ENCODE data around the gene FOXK2. TPM values are rescaled to one million over a fixed set of nuclear protein-coding genes. Genes with fewer than 3 reads are reported as not detected.

Gene FOXK2
- total and polyA plus RNA-seq, 2 of the 8 experiments (the other 6 are each of a cell fraction or from before 2014, with no cell fraction given) = 34.7 to 64.9 TPM

GRCh38 chr17:82565551-82565950, 46.0 kb downstream of the FOXK2 start:
- Histone ChIP-seq H3K18ac (ENCODE audit: extremely low read depth, low read length) (no peak overlapping the region), H3K9ac (replicated peaks in 1 of 4; ENCODE audit: extremely low read depth in 1 of 4, low read depth in 3 of 4, low read length in 3 of 4) (no peak overlapping the region), H3K23me2 (ENCODE audit: low read depth, low read length) (no peaks in the 10 kb centered on the region), H4K91ac (replicated peaks; ENCODE audit: insufficient read length, low read length) (no peak overlapping the region), H4K20me1 (replicated peaks in 1 of 2; ENCODE audit: control insufficient read depth in 1 of 2, insufficient read depth in 2 of 2, low read length in 2 of 2) (peaks cover 16 to 42% of the 10 kb centered on the region in 2 experiments), H3K27ac (ENCODE audit: low read depth, low read length) (no peak overlapping the region), H3K23ac (ENCODE audit: insufficient read length) (no peak overlapping the region), H2AK5ac (ENCODE audit: low read depth, low read length) (no peak overlapping the region), H2BK12ac (ENCODE audit: low read depth, low read length) (no peak overlapping the region), H3K79me2 (ENCODE audit: control insufficient read depth in 1 of 2, insufficient read depth in 2 of 2, low read length in 2 of 2) (peaks cover 4 to 73% of the 10 kb centered on the region in 2 experiments; a peak in 3 of 4 replicates), H2BK20ac (ENCODE audit: low read length) (no peak overlapping the region), H3K4ac (replicated peaks; ENCODE audit: insufficient read length, low read depth, low read length) (no peak overlapping the region), H2AFZ (ENCODE audit: low read length) (no peak overlapping the region), H3K14ac (ENCODE audit: insufficient read length) (no peak overlapping the region), H2BK15ac (ENCODE audit: low read length) (no peak overlapping the region), H4K8ac (ENCODE audit: extremely low read depth, insufficient read depth, low read length) (no peak overlapping the region), H2BK120ac (replicated peaks; ENCODE audit: low read depth, low read length) (no peak overlapping the region), H3K56ac (replicated peaks; ENCODE audit: insufficient read length, low read depth, low read length) (no peak overlapping the region), H3K4me2 (ENCODE audit: insufficient read depth in 1 of 2, low read depth in 2 of 2, low read length in 2 of 2) (no peak overlapping the region), H3K27me3 (replicated peaks in 1 of 4; ENCODE audit: control insufficient read depth in 3 of 4, extremely low read depth in 1 of 4, insufficient read depth in 3 of 4, low read length in 3 of 4) (no peaks in the 10 kb centered on the region), H3K9me3 (ENCODE audit: insufficient read depth in 2 of 2, low read depth in 1 of 2, low read length in 1 of 2) (no peaks in the 10 kb centered on the region), H3K4me3 (ENCODE audit: extremely low read depth in 1 of 4, insufficient read depth in 2 of 4, low read depth in 3 of 4, low read length in 4 of 4) (no peak overlapping the region), H4K5ac (ENCODE audit: insufficient read length, low read depth, low read length) (no peak overlapping the region), H3K36me3 (ENCODE audit: control insufficient read depth in 2 of 4, insufficient read depth in 4 of 4, low read length in 3 of 4) (peaks cover 2 to 38% (median 12%) of the 10 kb centered on the region in 4 experiments; a peak in 4 of 8 replicates), H2BK5ac (ENCODE audit: low read depth, low read length) (no peak overlapping the region), H3K4me1 (replicated peaks in 1 of 4; ENCODE audit: control insufficient read depth in 3 of 4, insufficient read depth in 4 of 4, low read length in 3 of 4) (peaks cover 0 to 7% (median 5%) of the 10 kb centered on the region in 4 experiments; a peak in 6 of 7 replicates), H3K79me1 (ENCODE audit: low read depth, low read length) (peaks cover 30% of the 10 kb centered on the region)
- POLR2A ChIA-PET (ENCODE audit: partially characterized antibody) = no interaction called here
- CTCF ChIA-PET (ENCODE audit: partially characterized antibody) = interaction anchor here (5.2 kb wide), 1 partner anchor 11 kb away, joined by 26 read pairs; no protein-coding TSS in a partner anchor
- TF ChIP-seq RNF2 (IDR thresholded peaks at IDR 0.05; ENCODE audit: borderline replicate concordance, low read depth, low read length, missing control alignments, poor library complexity, severe bottlenecking) (no peak), TAF1 (IDR thresholded peaks at IDR 0.05; ENCODE audit: low read depth, low read length) (no peak), RBBP5 (IDR thresholded peaks at IDR 0.05; ENCODE audit: borderline replicate concordance, low read depth, low read length) (no peak), EP300 (IDR thresholded peaks at IDR 0.05; ENCODE audit: borderline replicate concordance in 1 of 2, low read depth in 2 of 2, low read length in 2 of 2) (no peak)
- no peak for FAIRE-seq
- no peak for DNase-seq (ENCODE audit: low read depth in 1 of 2, low spot score in 2 of 2)
- 89% methylated on average over 1 of the region's 1 CpG; no CpG with 5 or more reads in 1 of the 2 experiments for WGBS, 2 experiments (ENCODE audit: extremely low coverage in 1 of 2, insufficient coverage in 1 of 2, insufficient read length in 1 of 2, insufficient replicate concordance in 2 of 2, low coverage in 1 of 2, low lambda C conversion rate in 2 of 2, missing lambda C conversion rate in 1 of 2)
